Measurements from ENCODE around the gene PUS3.
A peak's percentile ranks its signal among the peaks of the same experiment; 100 is the strongest.

PUS3 gene

DNA sequence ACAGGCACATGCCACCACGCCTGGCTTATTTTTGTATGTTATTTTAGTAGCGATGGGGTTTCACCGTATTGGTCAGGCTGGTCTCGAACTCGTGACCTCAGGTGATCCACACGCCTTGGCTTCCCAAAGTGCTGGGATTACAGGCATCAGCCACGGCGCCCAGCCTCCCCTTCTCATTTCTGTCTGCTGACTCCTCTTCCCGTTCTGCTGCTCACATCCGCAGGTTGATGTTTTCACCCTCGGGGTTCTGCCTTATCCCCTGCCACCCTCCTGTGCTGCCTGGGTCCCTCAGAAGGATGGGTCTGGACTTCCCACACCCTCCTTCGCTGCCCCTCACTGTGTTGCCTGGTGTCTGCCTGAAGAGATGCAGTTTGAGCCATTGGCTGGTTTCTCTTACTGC, 23.7 kb upstream of the PUS3 start:
- no peak for DNase-seq (ENCODE audit: low read depth)
- no peak overlapping the region for H3K4me3 ChIP-seq (replicated peaks; ENCODE audit: low read depth, low read length)
- TF ChIP-seq, protein P1, sequence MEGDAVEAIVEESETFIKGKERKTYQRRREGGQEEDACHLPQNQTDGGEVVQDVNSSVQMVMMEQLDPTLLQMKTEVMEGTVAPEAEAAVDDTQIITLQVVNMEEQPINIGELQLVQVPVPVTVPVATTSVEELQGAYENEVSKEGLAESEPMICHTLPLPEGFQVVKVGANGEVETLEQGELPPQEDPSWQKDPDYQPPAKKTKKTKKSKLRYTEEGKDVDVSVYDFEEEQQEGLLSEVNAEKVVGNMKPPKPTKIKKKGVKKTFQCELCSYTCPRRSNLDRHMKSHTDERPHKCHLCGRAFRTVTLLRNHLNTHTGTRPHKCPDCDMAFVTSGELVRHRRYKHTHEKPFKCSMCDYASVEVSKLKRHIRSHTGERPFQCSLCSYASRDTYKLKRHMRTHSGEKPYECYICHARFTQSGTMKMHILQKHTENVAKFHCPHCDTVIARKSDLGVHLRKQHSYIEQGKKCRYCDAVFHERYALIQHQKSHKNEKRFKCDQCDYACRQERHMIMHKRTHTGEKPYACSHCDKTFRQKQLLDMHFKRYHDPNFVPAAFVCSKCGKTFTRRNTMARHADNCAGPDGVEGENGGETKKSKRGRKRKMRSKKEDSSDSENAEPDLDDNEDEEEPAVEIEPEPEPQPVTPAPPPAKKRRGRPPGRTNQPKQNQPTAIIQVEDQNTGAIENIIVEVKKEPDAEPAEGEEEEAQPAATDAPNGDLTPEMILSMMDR (IDR thresholded peaks at IDR 0.05; ENCODE audit: low read length, missing control alignments), result no peak

GRCh38 chr11:125925804-125926203, 22.8 kb upstream of the PUS3 start:
- no peak overlapping the region for H3K4me3 ChIP-seq (replicated peaks; ENCODE audit: low read depth, low read length)
- TF ChIP-seq, protein P1 (IDR thresholded peaks at IDR 0.05; ENCODE audit: low read length, missing control alignments), result no peak
- DNase-seq (ENCODE audit: low read depth), result no peak

DNA sequence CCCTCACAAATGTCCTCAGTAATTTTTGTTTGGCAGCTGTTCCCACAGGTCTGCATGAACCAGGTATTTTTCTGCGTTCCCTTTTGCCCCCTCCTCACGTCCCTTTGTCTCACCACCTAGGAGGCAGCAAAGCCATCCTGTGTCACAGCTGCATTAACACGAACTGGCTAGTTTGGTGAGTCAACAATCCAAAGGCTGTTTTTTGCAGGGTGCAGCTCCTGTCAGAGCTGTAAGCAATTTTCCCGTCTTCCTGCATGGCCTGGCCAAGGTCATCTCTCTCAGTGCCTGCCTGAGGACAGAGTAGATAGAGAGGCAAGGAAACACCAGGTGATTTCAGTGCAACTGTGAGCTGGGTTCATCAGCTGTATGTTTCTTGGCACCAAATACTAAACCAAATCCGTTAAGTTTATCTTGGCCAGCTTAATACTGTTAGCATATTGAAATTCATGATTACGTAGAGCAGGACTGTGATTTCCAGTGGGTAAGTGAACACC, 22.3 kb upstream of the PUS3 start:
- DNase-seq (ENCODE audit: low read depth), result no peak
- H3K4me3 ChIP-seq (replicated peaks; ENCODE audit: low read depth, low read length), result no peak overlapping the region
- TF ChIP-seq, protein P1 (IDR thresholded peaks at IDR 0.05; ENCODE audit: low read length, missing control alignments), result no peak

- TF ChIP-seq, protein P1 (IDR thresholded peaks at IDR 0.05; ENCODE audit: low read length, missing control alignments), result no peak
- H3K4me3 ChIP-seq (replicated peaks; ENCODE audit: low read depth, low read length), result no peak overlapping the region
- no peak for DNase-seq (ENCODE audit: low read depth)
These were observed 21.5 kb upstream of the PUS3 start for GRCh38 chr11:125924384-125925007.

DNA sequence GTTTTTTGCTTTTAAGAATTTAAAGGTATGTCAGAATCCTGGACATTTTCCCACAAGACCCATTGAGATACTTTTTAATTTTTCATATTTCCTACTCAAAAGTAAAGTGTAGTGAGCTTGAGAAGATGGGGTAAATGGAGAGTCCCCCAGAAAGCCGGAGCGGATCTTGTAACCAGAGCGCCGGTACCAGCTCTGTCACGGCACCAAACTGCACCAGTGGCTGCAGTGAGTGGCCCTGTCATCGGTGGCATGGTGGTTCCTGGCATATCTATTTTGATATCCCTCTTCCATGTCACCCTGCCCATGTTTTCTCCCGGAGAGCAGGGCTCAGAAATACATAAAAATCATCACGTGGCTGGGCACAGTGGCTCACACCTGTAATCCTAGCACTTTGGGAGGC, 20.6 kb upstream of the PUS3 start:
- DNase-seq (ENCODE audit: low read depth), result no peak
- TF ChIP-seq, protein P1 (IDR thresholded peaks at IDR 0.05; ENCODE audit: low read length, missing control alignments), result no peak
- H3K4me3 ChIP-seq (replicated peaks; ENCODE audit: low read depth, low read length), result no peak overlapping the region

DNA sequence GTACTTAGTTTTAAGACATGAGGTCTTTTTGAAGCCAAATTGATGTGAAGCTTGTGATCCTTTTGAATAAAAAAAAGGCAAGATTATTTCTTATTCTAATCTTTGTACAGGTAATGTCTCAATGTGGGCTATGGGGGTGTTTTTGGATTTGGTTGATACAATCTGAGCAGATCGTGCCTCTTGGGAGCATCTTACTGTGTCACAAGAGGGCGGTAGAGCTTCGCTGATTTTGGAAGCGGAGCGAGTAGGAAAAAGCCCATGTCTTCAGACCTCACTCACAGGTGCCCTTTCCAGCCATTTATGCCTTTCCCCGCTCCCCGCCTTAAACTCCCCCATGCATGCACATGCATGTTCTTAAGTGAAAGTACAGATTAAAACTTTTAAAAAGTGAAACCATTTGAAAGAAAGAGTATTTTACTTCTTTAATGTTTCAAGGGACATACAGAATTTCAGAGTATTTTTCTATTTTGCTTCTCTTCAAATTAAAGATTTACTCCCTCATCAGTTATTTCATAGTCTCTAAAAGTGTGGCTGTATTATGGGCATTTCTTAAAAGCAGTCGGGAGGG, 20.1 kb upstream of the PUS3 start:
- TF ChIP-seq, protein P1 (IDR thresholded peaks at IDR 0.05; ENCODE audit: low read length, missing control alignments), result peak; percentile 92
- DNase-seq (ENCODE audit: low read depth), result peak; percentile 78

DNA sequence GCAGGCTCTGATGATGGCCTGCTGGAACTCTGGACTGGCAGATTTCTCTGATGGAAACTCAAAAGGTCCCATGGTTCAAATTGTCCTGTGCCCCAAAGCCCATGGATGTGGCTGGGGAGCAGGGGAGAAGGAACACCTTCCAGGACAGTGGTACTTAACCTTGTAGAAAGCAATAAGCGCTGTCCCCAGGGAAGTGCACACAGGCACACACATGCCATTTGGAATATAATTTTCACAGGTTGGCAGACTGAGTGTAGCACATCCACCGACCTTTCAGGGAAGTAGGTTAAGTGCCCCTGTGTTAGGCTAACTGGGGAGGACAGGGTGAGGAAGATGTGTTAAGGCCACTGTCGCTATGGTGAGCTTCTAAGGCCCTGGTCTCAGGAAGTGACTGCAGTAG, 19.1 kb upstream of the PUS3 start:
- TF ChIP-seq, protein P1 (IDR thresholded peaks at IDR 0.05; ENCODE audit: low read length, missing control alignments), result no peak
- H3K4me3 ChIP-seq (replicated peaks; ENCODE audit: low read depth, low read length), result no peak overlapping the region
- DNase-seq (ENCODE audit: low read depth), result no peak

More for the DNA sequence above, 20.1 kb upstream of the PUS3 start:
- H3K4me3 ChIP-seq (replicated peaks; ENCODE audit: low read depth, low read length), result no peak overlapping the region

Data from fibroblast of pulmonary artery (primary cell).